ENCODE data around the gene DUSP15.
"Not testable (repeated sequence)": the region's sequence is repeated elsewhere in the genome, so short reads cannot be mapped to it uniquely, and the experiment has no call there.

Gene DUSP15

GRCh38 chr20:31819083-31819784 is 51.1 kb downstream of the DUSP15 start, which contains the start of gene MYLK2:
TSS of gene MYLK2 (plus strand) at chr20:31819356. CDS start at chr20:31819581, 225 bp downstream.
- DNase-seq, result no peak

GRCh38 chr20:31818376-31818908 is 51.9 kb downstream of the DUSP15 start:
- DNase-seq, result no peak

- DNase-seq, result no peak
These were observed 52.9 kb downstream of the DUSP15 start for GRCh38 chr20:31817461-31817860.

GRCh38 chr20:31816221-31816620 is 54.1 kb downstream of the DUSP15 start:
- DNase-seq, result no peak

- DNase-seq, result no peak
These were observed 54.7 kb downstream of the DUSP15 start for GRCh38 chr20:31815408-31816188.

GRCh38 chr20:31814142-31814541 is 56.2 kb downstream of the DUSP15 start:
- not testable (repeated sequence) for DNase-seq

- DNase-seq, result no peak
These were observed 56.7 kb downstream of the DUSP15 start for GRCh38 chr20:31813611-31814010.

GRCh38 chr20:31811796-31812728 is 58.3 kb downstream of the DUSP15 start:
- DNase-seq, result peak; percentile 45

- DNase-seq, result no peak
These were observed 59.1 kb downstream of the DUSP15 start for GRCh38 chr20:31811198-31811597.
